CD4-positive, alpha-beta T cell treated with Interleukin-21 for 1 hour (primary cell): Measurements from ENCODE around the gene STON2.
"Not testable (repeated sequence)": the region's sequence is repeated elsewhere in the genome, so short reads cannot be mapped to it uniquely, and the experiment has no call there.

Source experiments
- DNase-seq: peaks from one replicate; pipeline ENCODE4 v3.0.0-alpha.2; 2020

STON2 gene

DNA sequence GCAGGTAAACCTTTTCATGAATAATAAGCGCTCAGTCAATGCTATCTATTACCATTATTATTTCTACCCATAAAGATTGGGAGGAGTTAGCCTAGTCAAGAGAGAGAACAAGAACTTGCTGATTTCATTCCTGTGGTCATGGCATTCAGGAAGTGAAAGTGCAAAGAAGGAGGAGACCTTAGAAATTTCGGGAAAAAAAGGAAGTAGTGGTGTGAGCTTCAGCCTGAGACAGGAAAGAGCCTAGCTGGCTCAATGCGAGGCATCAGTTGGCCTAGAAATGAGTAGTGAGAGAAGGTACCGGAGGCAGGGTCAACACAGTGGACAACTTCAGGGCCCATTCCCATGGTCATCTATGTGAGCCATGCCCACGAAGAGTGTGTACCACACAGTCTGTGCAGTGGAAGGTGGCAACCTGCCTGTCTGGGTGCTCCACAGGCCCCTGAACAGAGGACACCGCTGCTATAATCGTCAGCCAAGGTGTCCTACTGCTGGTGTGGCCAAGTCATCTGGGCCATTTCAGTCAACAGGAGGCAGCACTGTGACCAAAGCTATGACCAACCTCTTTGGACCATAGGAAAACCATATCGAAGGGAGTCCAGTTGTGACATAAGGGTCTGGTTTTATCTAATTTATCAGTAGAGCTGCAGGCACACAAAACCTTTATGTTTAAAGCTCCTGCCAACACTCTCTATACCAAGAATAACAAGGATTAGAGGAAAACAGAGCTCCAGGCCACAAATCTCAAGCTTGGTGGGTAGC, 16.2 kb upstream of the STON2 start:
- peak; percentile 21 for DNase-seq

DNA sequence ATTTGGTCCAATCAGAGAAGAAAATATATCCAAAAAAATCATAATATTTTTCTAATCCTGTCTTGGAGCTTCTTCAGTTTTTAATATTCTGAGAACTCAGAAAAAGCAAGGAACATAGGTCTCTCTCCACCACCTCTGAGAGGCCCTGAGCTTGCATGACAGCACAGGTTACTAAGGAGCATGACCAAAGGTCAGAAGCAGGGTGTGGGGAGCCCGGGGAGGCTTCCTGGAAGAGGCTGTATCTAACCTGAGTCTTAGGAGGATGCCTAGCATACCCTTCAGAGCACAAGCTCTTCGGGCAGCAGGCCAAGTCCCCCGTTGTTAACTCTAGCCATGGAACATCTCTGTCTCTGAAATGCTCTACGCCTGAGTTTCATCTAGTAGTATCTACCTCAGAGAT, 15.7 kb upstream of the STON2 start:
- DNase-seq = no peak

DNA sequence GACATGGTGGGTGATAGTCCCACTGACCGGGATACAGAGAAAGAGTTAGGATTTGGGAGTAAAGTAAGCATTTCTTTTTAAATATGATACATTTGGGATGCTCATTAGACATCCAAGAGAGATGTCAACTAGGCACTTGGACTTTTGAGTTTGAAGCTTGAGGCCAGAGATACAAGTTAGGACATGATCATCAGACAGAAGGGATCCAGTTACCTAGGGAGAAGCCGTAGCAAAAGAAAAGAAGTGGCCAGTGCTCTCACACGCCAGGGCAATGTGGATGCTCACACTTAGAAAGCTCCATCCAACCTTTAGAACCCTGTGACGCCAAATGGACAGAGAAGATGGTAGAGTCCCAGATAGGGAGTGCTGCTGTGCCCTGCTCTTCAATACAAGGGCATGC, 14.0 kb upstream of the STON2 start:
- DNase-seq = no peak

DNA sequence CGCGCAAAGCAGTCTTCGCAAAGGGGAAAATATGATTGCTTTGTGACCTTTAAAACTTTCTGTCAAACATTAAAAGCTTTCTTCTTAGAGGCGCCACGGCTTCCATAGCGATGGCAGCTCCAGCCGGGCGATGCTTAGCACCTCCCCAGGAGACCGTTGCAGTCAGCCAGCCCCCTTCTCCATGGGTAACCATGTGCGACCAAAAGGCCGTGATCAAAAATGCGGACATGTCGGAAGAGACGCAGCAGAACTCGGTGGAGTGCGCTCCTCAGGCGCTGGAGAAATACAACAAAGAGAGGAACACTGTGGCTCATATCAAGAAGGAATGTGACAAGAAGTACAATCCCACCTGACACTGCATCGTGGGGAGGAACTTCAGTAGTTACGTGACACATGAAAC, 12.7 kb upstream of the STON2 start:
- no peak for DNase-seq

- DNase-seq = no peak
These were observed 8.5 kb upstream of the STON2 start for GRCh38 chr14:81408595-81408994.

DNA sequence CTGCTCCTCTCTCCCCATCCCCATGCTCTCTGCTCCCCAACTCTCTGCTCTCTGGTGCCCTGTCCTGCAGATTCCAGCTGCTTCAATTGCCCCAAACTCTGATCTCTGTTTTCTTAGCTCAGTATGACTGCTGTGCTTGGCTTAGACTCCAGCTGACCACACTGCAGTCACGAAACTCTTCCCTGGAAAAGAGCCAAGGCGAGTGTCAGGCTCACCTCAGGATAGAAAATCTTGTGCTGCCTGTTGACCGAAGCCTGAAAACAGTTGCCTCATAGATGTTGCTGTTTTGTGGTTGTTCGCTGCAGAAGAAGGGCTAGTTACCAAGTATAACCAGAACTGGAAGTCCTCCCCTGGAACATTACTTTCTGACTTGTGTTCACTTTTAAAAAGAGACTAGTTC, 6.7 kb upstream of the STON2 start:
- no peak for DNase-seq

DNA sequence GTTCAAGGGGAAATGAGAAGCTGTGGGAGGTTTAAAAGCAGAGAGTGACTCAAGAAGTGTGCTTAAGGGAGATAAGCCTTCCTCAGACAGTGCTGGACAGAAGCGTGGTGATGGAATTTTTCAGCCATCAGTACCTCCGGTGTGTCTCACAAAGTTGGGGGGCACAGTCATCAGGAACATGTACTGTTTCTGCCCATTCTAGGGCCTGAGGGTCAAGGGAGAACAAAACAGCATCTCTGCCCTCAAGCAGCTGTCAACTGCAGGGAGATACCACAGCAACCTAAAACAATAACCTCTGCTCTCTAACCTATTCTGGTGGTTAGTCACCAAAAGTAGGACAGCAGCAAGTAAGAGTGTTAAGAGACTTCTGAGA, 2.0 kb upstream of the STON2 start:
- no peak for DNase-seq

DNA sequence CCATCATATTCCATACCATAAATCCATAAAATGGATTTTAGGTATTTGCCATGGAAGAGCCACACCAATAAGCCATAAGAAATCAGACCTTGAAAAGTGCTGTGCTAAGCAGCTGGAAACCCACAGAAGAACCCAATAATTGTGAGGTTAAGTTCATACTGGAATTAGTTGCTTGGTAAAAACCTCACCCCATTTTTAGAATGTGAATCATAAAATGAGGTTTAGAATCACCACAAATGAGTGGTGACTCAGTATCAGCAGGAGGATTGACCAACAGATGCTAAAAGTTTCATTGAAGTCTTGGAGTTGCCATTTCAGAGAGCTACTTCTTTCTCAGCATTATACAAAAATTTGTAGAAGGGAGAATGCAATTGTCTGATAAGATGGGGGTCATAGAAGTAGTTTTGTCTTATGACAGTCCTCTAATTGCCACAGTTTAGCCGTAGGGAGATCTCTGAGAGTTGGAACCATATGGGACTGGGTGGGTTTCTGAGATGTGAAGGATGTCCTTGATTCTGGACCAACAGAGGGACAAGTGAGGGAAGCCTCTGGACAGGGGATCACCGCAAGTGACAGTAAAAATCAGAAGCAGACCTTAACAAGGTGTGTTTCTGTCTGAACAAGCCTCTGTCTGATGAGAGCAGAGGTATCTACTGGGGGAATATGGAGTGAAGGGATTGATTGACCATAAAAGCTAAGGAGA, 1.4 kb upstream of the STON2 start:
- DNase-seq = peak; percentile 2

- no peak for DNase-seq
These were observed 728 bp upstream of the STON2 start for GRCh38 chr14:81400852-81401251.

DNA sequence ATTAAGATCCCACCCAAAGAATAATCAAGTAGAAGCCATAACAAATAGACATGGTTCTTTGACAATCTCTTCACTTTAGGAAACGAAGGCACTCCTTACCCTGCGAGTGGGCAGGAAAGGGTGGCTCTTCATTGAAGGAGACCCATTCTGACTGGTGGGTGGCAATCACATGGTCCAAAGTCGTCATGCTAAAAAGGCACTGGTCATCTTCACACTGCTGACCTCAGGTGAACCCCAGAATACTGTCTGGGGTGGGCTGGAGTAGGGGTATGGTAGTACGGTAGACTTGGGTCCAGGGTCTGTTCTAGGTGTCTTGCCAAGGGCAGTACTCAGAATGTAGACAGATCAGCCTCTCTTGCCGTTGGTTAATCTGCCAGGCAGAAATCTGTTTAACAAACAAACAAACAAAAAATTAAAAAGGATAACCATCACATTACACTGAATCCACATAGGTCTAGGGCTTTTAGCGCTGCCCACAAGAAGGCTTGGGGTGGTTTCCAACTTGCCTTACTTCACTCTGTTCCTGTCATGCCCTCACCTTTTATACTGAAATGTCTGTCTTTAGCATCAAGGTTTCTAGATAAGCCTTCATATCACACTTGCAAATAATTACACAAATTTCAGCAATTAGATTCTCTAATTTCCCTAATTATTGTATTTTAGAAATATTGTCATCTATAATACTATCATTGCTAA, 1.8 kb downstream of the STON2 start:
- no peak for DNase-seq

DNA sequence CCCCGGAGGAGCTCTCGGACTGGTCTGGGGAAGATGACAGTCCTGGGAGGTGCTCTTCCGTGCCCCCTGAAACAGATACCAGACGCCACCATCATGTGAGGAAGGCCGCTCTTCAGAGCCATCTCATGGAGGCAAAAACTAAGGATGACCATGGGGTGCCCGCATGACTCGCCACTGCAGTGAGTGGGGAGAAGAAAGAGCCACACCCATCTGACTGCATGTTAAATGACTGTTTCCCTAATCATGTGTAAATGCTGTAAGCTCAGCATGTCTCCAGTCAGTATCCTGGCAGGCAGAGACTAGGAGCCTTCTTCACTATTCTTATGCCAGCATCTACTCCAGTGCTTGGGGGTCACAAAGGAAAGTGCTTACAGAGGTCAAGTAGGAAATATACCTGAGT, 4.0 kb downstream of the STON2 start:
- no peak for DNase-seq

- no peak for DNase-seq
These were observed 5.4 kb downstream of the STON2 start for GRCh38 chr14:81394739-81395138.

- no peak for DNase-seq
These were observed 7.0 kb downstream of the STON2 start for GRCh38 chr14:81392976-81393643.

DNA sequence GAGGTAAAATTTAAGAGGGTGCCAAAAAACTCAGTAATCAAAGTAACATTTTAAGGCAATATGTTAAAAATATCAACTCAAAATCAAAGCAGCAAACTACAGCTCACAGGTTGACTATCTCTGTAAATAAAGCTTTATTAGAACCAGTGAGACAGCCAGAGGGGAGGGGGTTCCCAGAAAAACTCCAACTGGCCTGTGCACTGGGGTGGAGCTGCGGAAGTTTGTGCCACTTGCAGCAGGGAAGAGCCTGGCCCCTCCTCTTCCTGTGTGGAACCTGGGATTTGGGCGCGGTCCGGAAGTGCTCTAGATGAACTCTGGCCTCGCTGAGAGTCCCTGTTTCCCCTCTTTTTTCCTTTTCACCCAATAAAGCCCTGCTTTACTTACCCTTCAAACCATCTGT, 8.1 kb downstream of the STON2 start:
- DNase-seq = no peak

GRCh38 chr14:81390696-81391095, 9.4 kb downstream of the STON2 start:
- DNase-seq = no peak

- DNase-seq = no peak
These were observed 11.8 kb downstream of the STON2 start for GRCh38 chr14:81388336-81388735.

- no peak for DNase-seq
These were observed 13.8 kb downstream of the STON2 start for GRCh38 chr14:81386290-81386745.

DNA sequence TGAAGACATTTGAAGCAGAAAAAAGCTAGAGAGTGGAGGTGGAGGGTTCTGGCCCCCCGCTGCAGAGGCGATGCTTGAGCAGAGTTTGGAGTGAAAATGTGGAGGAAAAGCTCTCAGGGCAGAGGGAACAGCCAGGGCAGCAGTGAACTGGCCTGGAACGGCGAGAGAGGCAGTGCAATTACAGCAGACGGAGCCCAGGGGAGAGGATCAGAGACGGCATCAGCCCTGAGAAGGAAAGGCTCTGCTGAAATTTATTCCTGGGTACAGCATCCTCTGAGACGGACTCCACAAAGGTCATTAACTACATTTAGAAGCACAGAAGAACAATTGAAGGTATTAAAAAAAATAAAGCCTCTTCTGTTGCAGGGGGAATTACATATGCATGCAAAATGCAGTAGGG, 14.2 kb downstream of the STON2 start:
- no peak for DNase-seq

GRCh38 chr14:81385419-81385818, 14.7 kb downstream of the STON2 start:
- DNase-seq = no peak

GRCh38 chr14:81384900-81385299, 15.2 kb downstream of the STON2 start:
- no peak for DNase-seq

GRCh38 chr14:81382517-81383225, 17.5 kb downstream of the STON2 start:
- DNase-seq = no peak

DNA sequence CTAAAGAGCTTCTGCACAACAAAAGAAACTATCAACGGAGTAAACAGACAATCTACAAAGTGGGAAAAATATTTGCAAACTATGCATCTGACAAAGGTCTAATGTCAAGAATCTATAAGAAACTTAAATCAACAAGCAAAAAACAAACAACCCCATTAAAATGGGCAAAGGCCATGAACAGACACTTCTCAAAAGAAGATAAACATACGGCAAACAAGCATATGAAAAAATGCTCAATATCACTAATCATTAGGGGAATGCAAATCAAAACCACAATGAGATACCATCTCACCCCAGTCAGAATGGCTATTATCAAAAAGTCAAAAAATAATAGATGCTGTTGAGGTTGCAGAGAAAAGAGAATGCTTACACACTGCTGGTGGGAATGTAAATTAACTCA, 20.1 kb downstream of the STON2 start:
- DNase-seq = not testable (repeated sequence)

DNA sequence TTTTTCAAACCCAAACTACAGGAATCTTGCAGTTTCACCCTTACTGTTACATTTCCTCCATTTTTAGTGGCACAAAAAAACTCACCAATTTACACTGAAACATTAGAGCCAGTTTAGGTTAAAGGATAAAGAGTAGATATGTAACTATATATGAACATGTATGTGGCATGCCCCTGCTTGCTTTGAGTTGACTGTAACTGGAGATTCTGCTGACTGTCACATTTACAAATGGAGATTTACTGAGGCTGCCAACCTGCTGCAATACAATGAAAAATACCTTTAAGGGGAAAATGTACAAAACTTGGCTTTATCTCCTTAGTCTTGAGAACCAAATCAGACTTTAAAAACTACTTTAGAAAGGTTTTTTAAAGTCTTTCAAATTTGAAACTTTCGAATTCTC, 28.3 kb downstream of the STON2 start:
- DNase-seq = no peak
